ENCODE measurements around the gene DCAKD.

GRCh38 chr17:45031231-45032173, 19.9 kb downstream of the DCAKD start:
- TF ChIP-seq CTCF (IDR thresholded peaks at IDR 0.05) (no peak), POLR2A (IDR thresholded peaks at IDR 0.05) (no peak)

Measured in uterus (tissue), 2 donors.